Fibroblast of lung (primary cell): ENCODE data around the gene NLRP6. TPM values are rescaled to one million over a fixed set of nuclear protein-coding genes. Genes with fewer than 3 reads are reported as not detected.

Source experiments
- DNase-seq, 2 donors: peaks; one replicate each; pipeline versions ENCODE4 v3.0.0 to v3.0.0-alpha.2; 2010; ENCODE audit warnings: low read depth in 2 of 2
- H2AFZ ChIP-seq: 2 replicates; pipeline ENCODE4 v1.5.1; 2012; ENCODE audit warnings: low read length, control low read depth, inconsistent platforms
- H3K27ac ChIP-seq: 2 replicates; pipeline ENCODE4 v1.5.1; 2011; ENCODE audit warnings: low read length, control low read depth; ENCODE audit not compliant: insufficient read depth
- H3K27me3 ChIP-seq: 2 replicates; pipeline ENCODE4 v1.5.1; 2011; ENCODE audit warnings: mild to moderate bottlenecking, low read length; ENCODE audit not compliant: control insufficient read depth, insufficient read depth
- H3K36me3 ChIP-seq: 2 replicates; pipeline ENCODE4 v1.5.1; 2011; ENCODE audit warnings: low read length; ENCODE audit not compliant: control insufficient read depth, insufficient read depth
- H3K4me1 ChIP-seq: 2 replicates; pipeline ENCODE4 v1.5.1; 2011; ENCODE audit warnings: low read length; ENCODE audit not compliant: control insufficient read depth, insufficient read depth; ENCODE audit errors: extremely low read depth
- H3K4me2 ChIP-seq: 2 replicates; pipeline ENCODE4 v1.5.1; 2011; ENCODE audit warnings: low read length, control low read depth; ENCODE audit not compliant: insufficient read depth; ENCODE audit errors: extremely low read depth
- H3K4me3 ChIP-seq, 4 experiments: fragments of 200-600 bp in 1 of 4; sonication (generic) in 1 of 4; replicated peaks in 1 of 4; 2 replicates each; pipeline ENCODE4 v1.5.1; 2011 to 2016; ENCODE audit warnings: low read length in 4 of 4, low read depth in 3 of 4, mild to moderate bottlenecking in 3 of 4, control low read depth in 2 of 4, inconsistent platforms in 1 of 4, mixed read lengths in 1 of 4; ENCODE audit not compliant: insufficient read depth in 1 of 4; ENCODE audit errors: control extremely low read depth in 1 of 4
- H3K79me2 ChIP-seq: 2 replicates; pipeline ENCODE4 v1.5.1; 2012; ENCODE audit warnings: mild to moderate bottlenecking, low read length, inconsistent platforms; ENCODE audit not compliant: control insufficient read depth, insufficient read depth
- H3K9ac ChIP-seq: 2 replicates; pipeline ENCODE4 v1.5.1; 2011; ENCODE audit warnings: mild to moderate bottlenecking, low read length, control low read depth; ENCODE audit not compliant: insufficient read depth
- H3K9me3 ChIP-seq: 2 replicates; pipeline ENCODE4 v1.5.1; 2012; ENCODE audit warnings: low read depth, low read length; ENCODE audit not compliant: control insufficient read depth, insufficient read depth
- H4K20me1 ChIP-seq: 2 replicates; pipeline ENCODE4 v1.5.1; 2011; ENCODE audit warnings: low read length; ENCODE audit not compliant: control insufficient read depth, insufficient read depth; ENCODE audit errors: extremely low read depth
- CTCF ChIP-seq, 2 donors: IDR thresholded peaks in 1 of 2; conservative IDR thresholded peaks in 1 of 2; 1 replicate in 1 of 2; 2 replicates in 1 of 2; pipeline ENCODE4 v1.5.1; 2011 to 2012; ENCODE audit warnings: low read length in 2 of 2, control low read depth in 1 of 2, inconsistent platforms in 1 of 2, low read depth in 1 of 2, mild to moderate bottlenecking in 1 of 2
- EZH2 ChIP-seq: IDR thresholded peaks from 2 replicates; pipeline ENCODE4 v1.5.1; 2012; ENCODE audit warnings: low read length, control low read depth, mild to moderate bottlenecking; ENCODE audit errors: missing control alignments
- polyA plus RNA-seq, 2 donors: library from polyadenylated mRNA; depleted of rRNA in 1 of 2; stranded (reverse) in 1 of 2; unstranded in 1 of 2; fragments of >200 nt; gene quantifications; 2 replicates each; pipeline ENCODE4 v1.2.1, GENCODE V29; 2011 to 2012; ENCODE audit warnings: missing spikeins in 1 of 2
- total RNA-seq: library from RNA; depleted of rRNA; stranded (reverse); fragments of >200 nt; gene quantifications from 2 replicates; pipeline ENCODE4 v1.2.1, GENCODE V29; 2014

NLRP6 gene
- total and polyA plus RNA-seq, 2 donors (not counting 1 experiment from before 2014, with no cell fraction given): not detected

- Histone ChIP-seq H3K4me2 (no peak overlapping the region), H3K27me3 (peaks cover 18% of the 10 kb centered on the region), H3K27ac (no peak overlapping the region), H3K4me3 (no peak overlapping the region), H2AFZ (no peak overlapping the region), H4K20me1 (no peaks in the 10 kb centered on the region), H3K9ac (no peak overlapping the region), H3K9me3 (no peaks in the 10 kb centered on the region), H3K36me3 (no peaks in the 10 kb centered on the region), H3K4me1 (peaks cover 4% of the 10 kb centered on the region), H3K79me2 (no peaks in the 10 kb centered on the region)
- TF ChIP-seq EZH2: no peak
- no peak for TF ChIP-seq CTCF (conservative IDR thresholded peaks at IDR 0.05 in 1 of 2, IDR thresholded peaks at IDR 0.05 in 1 of 2; ENCODE audit: low read depth in 1 of 2, low read length in 2 of 2)
- DNase-seq: no peak
These were observed 5.8 kb upstream of the NLRP6 start for GRCh38 chr11:272195-272930.

GRCh38 chr11:272931-273198 is 5.3 kb upstream of the NLRP6 start:
- Histone ChIP-seq H3K36me3 (no peaks in the 10 kb centered on the region), H3K9me3 (no peaks in the 10 kb centered on the region), H3K79me2 (no peaks in the 10 kb centered on the region), H3K27me3 (peaks cover 23% of the 10 kb centered on the region), H4K20me1 (no peaks in the 10 kb centered on the region), H2AFZ (no peak overlapping the region), H3K9ac (no peak overlapping the region), H3K4me3 (no peak overlapping the region), H3K4me1 (no peaks in the 10 kb centered on the region), H3K27ac (no peak overlapping the region), H3K4me2 (no peak overlapping the region)
- DNase-seq: no peak
- TF ChIP-seq CTCF (conservative IDR thresholded peaks at IDR 0.05 in 1 of 2, IDR thresholded peaks at IDR 0.05 in 1 of 2; ENCODE audit: low read depth in 1 of 2, low read length in 2 of 2) (no peak), EZH2 (no peak)

GRCh38 chr11:276219-276618 is 2.0 kb upstream of the NLRP6 start:
- H3K4me2 ChIP-seq: no peak overlapping the region
- DNase-seq: no peak
- no peaks in the 10 kb centered on the region for H3K4me1 ChIP-seq
- no peaks in the 10 kb centered on the region for H3K9me3 ChIP-seq
- TF ChIP-seq CTCF (conservative IDR thresholded peaks at IDR 0.05 in 1 of 2, IDR thresholded peaks at IDR 0.05 in 1 of 2; ENCODE audit: low read depth in 1 of 2, low read length in 2 of 2): no peak
- no peak for TF ChIP-seq EZH2
- no peak overlapping the region for H3K4me3 ChIP-seq
- no peaks in the 10 kb centered on the region for H4K20me1 ChIP-seq
- H3K27me3 ChIP-seq: peaks cover 57% of the 10 kb centered on the region
- no peak overlapping the region for H3K27ac ChIP-seq
- H3K9ac ChIP-seq: no peak overlapping the region
- no peaks in the 10 kb centered on the region for H3K79me2 ChIP-seq
- no peaks in the 10 kb centered on the region for H3K36me3 ChIP-seq
- no peak overlapping the region for H2AFZ ChIP-seq
